Measurements from ENCODE around the gene LDLRAD3.

DNA sequence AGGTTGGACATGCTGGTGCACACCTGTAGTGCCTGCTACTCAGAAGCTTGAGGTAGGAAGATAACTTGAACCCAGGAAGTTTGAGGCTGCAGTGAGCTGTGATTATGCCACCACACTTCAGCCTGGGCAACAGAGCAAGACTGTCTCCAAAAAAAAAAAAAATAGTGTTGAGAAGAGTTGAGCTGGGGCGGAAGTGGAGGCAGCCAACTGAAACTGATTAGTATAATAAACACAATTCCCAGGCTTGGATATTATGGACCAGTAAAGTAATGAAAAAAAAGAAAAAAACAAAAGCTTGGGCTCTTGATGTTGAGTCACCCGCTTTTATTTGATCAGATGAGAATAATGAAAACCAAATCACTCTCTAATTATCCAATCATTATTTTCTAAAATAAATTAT, 21.0 kb downstream of the LDLRAD3 start:
- TF ChIP-seq CTCF (IDR thresholded peaks at IDR 0.05) = no peak
- no peak for TF ChIP-seq POLR2A (IDR thresholded peaks at IDR 0.05)
- no peak for TF ChIP-seq EP300 (IDR thresholded peaks at IDR 0.05)

Measured in ovary (tissue), 3 donors.